ENCODE measurements around the gene CAPS. TPM values are rescaled to one million over a fixed set of nuclear protein-coding genes. Genes with fewer than 3 reads are reported as not detected.

Gene CAPS
- total RNA-seq, 1 donor from 2014 or later: 21.6 TPM

DNA sequence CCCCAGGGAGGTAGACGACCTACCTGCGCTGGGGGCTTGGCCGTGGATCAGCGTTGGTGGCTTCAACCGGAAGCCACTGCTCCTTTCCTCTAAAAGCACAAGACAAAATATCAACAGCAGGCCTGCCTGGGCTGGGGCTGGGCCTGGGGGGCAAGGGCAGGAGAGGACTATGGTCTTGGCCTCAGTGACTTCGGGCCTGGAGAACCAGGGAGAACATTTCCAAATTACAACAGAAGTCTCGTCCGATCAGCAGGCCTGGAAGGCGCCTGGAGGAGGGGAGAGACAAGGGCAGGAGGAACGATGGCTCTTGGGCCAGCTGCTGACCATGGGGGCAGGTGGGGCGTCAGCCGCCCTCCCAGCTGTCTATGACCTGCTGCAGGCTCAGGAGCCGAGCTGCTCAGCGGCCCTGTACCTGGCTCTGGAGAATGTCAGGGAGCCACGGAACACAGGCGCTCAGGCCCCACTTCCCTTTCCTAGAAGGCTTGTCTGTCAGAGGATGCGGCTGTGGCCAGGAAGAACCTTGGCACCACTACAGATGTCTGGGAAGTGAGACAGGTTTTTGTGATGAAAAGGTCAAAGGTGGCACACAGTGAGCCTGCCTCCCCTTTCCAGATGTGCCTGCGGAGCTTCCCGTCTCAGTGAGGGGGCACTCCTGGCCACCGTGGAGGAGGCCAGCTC is 19.5 kb downstream of the CAPS start:
- CTCF ChIA-PET: no interaction called here
- ATAC-seq (ENCODE audit: low read depth) (no peak), DNase-seq (no peak)
- intact Hi-C loops (cut with micrococcal nuclease): no loop called here
- H3K4me3 Mint-ChIP-seq: no peak overlapping the region
- no peaks in the 10 kb centered on the region for H3K4me1 Mint-ChIP-seq
- H3K27ac Mint-ChIP-seq: no peak overlapping the region
- H3K36me3 Mint-ChIP-seq (ENCODE audit: low read depth): peaks cover 81% of the 10 kb centered on the region
- POLR2A ChIA-PET: no interaction called here
- no peaks in the 10 kb centered on the region for H3K27me3 Mint-ChIP-seq
- TF ChIP-seq, protein P1, sequence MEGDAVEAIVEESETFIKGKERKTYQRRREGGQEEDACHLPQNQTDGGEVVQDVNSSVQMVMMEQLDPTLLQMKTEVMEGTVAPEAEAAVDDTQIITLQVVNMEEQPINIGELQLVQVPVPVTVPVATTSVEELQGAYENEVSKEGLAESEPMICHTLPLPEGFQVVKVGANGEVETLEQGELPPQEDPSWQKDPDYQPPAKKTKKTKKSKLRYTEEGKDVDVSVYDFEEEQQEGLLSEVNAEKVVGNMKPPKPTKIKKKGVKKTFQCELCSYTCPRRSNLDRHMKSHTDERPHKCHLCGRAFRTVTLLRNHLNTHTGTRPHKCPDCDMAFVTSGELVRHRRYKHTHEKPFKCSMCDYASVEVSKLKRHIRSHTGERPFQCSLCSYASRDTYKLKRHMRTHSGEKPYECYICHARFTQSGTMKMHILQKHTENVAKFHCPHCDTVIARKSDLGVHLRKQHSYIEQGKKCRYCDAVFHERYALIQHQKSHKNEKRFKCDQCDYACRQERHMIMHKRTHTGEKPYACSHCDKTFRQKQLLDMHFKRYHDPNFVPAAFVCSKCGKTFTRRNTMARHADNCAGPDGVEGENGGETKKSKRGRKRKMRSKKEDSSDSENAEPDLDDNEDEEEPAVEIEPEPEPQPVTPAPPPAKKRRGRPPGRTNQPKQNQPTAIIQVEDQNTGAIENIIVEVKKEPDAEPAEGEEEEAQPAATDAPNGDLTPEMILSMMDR (IDR thresholded peaks at IDR 0.05): no peak
- no peaks in the 10 kb centered on the region for H3K9me3 Mint-ChIP-seq

GRCh38 chr19:5934069-5934401 is 20.0 kb downstream of the CAPS start:
- H3K4me1 Mint-ChIP-seq: no peaks in the 10 kb centered on the region
- H3K9me3 Mint-ChIP-seq: no peaks in the 10 kb centered on the region
- TF ChIP-seq, protein P1 (IDR thresholded peaks at IDR 0.05): no peak
- no peaks in the 10 kb centered on the region for H3K27me3 Mint-ChIP-seq
- ChIA-PET CTCF (no interaction called here), POLR2A (no interaction called here)
- intact Hi-C loops (cut with micrococcal nuclease): no loop called here
- no peak overlapping the region for H3K27ac Mint-ChIP-seq
- ATAC-seq (ENCODE audit: low read depth) (no peak), DNase-seq (no peak)
- H3K36me3 Mint-ChIP-seq (ENCODE audit: low read depth): peaks cover 80% of the 10 kb centered on the region
- H3K4me3 Mint-ChIP-seq: no peak overlapping the region

GRCh38 chr19:5934774-5935472 is 20.9 kb downstream of the CAPS start:
- Mint-ChIP-seq H3K27me3 (no peaks in the 10 kb centered on the region), H3K36me3 (ENCODE audit: low read depth) (peaks cover 80% of the 10 kb centered on the region), H3K27ac (no peak overlapping the region), H3K4me3 (no peak overlapping the region), H3K9me3 (no peaks in the 10 kb centered on the region), H3K4me1 (no peaks in the 10 kb centered on the region)
- TF ChIP-seq, protein P1 (IDR thresholded peaks at IDR 0.05): no peak
- no peak for ATAC-seq (ENCODE audit: low read depth)
- ChIA-PET CTCF (no interaction called here), POLR2A (no interaction called here)
- intact Hi-C loops (cut with micrococcal nuclease): no loop called here
- DNase-seq: no peak

GRCh38 chr19:5935473-5936291 is 21.6 kb downstream of the CAPS start:
- POLR2A ChIA-PET: no interaction called here
- H3K4me1 Mint-ChIP-seq: no peaks in the 10 kb centered on the region
- H3K9me3 Mint-ChIP-seq: no peaks in the 10 kb centered on the region
- TF ChIP-seq, protein P1 (IDR thresholded peaks at IDR 0.05): no peak
- H3K27ac Mint-ChIP-seq: no peak overlapping the region
- CTCF ChIA-PET: no interaction called here
- H3K36me3 Mint-ChIP-seq (ENCODE audit: low read depth): peaks cover 81% of the 10 kb centered on the region
- H3K4me3 Mint-ChIP-seq: no peak overlapping the region
- intact Hi-C loops (cut with micrococcal nuclease): no loop called here
- H3K27me3 Mint-ChIP-seq: no peaks in the 10 kb centered on the region
- no peak for ATAC-seq (ENCODE audit: low read depth)
- DNase-seq: no peak

GRCh38 chr19:5936292-5936592 is 22.2 kb downstream of the CAPS start:
- H3K4me3 Mint-ChIP-seq: no peak overlapping the region
- H3K27ac Mint-ChIP-seq: no peak overlapping the region
- TF ChIP-seq, protein P1 (IDR thresholded peaks at IDR 0.05): no peak
- H3K9me3 Mint-ChIP-seq: no peaks in the 10 kb centered on the region
- peaks cover 80% of the 10 kb centered on the region for H3K36me3 Mint-ChIP-seq (ENCODE audit: low read depth)
- intact Hi-C loops (cut with micrococcal nuclease): no loop called here
- H3K4me1 Mint-ChIP-seq: no peaks in the 10 kb centered on the region
- ChIA-PET POLR2A (no interaction called here), CTCF (interaction anchor here (1.5 kb wide), 1 partner anchor 32 kb away, joined by 3 read pairs; no protein-coding TSS in a partner anchor)
- no peak for ATAC-seq (ENCODE audit: low read depth)
- DNase-seq: no peak
- no peaks in the 10 kb centered on the region for H3K27me3 Mint-ChIP-seq

Data from activated B cell treated with CpG ODN at 0.5 μM for 24 hours (primary cell).